ENCODE data around the gene YY1.

DNA sequence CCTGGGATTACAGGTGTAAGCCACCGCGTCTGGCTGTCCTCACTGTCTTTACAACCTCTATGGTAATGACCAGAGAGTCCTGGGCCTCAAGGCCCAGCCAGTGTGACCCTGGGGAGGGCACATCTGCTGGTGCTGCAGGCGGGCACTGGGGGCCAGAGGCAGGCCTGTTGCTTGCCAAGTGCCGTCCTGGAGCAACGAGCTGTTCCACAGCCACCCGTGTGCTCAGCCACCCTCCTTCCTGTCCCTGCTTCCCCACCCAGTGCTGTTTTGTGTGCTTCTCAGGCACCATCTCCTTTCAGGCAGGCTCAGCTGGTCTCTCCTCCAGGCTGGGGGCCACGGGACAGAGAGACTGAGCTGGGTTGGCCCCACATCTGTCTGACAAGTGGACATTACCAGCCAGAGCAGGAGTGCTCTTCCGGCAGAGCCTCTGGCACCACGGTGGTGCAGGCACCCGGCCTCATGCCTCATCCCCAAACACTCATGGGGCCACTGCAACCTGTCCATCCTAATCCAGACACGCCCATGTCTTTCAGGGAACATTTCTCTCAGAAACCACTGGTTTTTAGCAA, 93.2 kb downstream of the YY1 start:
- TF ChIP-seq TEAD4 (CRISPR knock-in tag; IDR thresholded peaks at IDR 0.05) (no peak), ZNF396 (CRISPR knock-in tag; IDR thresholded peaks at IDR 0.05; ENCODE audit: borderline replicate concordance) (no peak), NR1H2 (CRISPR knock-in tag; IDR thresholded peaks at IDR 0.05) (no peak), JUN (CRISPR knock-in tag; IDR thresholded peaks at IDR 0.05) (no peak), ESRRA (CRISPR knock-in tag; IDR thresholded peaks at IDR 0.05; ENCODE audit: borderline replicate concordance) (no peak), CBFB (CRISPR knock-in tag; IDR thresholded peaks at IDR 0.05; ENCODE audit: low read depth) (no peak)
- TF ChIP-seq, protein P1, sequence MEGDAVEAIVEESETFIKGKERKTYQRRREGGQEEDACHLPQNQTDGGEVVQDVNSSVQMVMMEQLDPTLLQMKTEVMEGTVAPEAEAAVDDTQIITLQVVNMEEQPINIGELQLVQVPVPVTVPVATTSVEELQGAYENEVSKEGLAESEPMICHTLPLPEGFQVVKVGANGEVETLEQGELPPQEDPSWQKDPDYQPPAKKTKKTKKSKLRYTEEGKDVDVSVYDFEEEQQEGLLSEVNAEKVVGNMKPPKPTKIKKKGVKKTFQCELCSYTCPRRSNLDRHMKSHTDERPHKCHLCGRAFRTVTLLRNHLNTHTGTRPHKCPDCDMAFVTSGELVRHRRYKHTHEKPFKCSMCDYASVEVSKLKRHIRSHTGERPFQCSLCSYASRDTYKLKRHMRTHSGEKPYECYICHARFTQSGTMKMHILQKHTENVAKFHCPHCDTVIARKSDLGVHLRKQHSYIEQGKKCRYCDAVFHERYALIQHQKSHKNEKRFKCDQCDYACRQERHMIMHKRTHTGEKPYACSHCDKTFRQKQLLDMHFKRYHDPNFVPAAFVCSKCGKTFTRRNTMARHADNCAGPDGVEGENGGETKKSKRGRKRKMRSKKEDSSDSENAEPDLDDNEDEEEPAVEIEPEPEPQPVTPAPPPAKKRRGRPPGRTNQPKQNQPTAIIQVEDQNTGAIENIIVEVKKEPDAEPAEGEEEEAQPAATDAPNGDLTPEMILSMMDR (IDR thresholded peaks at IDR 0.05) = no peak
- TF ChIP-seq, protein P2, sequence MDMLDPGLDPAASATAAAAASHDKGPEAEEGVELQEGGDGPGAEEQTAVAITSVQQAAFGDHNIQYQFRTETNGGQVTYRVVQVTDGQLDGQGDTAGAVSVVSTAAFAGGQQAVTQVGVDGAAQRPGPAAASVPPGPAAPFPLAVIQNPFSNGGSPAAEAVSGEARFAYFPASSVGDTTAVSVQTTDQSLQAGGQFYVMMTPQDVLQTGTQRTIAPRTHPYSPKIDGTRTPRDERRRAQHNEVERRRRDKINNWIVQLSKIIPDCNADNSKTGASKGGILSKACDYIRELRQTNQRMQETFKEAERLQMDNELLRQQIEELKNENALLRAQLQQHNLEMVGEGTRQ (CRISPR knock-in tag; IDR thresholded peaks at IDR 0.05) = no peak
- TF ChIP-seq, protein P3, sequence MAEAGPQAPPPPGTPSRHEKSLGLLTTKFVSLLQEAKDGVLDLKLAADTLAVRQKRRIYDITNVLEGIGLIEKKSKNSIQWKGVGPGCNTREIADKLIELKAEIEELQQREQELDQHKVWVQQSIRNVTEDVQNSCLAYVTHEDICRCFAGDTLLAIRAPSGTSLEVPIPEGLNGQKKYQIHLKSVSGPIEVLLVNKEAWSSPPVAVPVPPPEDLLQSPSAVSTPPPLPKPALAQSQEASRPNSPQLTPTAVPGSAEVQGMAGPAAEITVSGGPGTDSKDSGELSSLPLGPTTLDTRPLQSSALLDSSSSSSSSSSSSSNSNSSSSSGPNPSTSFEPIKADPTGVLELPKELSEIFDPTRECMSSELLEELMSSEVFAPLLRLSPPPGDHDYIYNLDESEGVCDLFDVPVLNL (CRISPR knock-in tag; IDR thresholded peaks at IDR 0.05; ENCODE audit: borderline replicate concordance, low read depth) = no peak
- TF ChIP-seq, protein P4, sequence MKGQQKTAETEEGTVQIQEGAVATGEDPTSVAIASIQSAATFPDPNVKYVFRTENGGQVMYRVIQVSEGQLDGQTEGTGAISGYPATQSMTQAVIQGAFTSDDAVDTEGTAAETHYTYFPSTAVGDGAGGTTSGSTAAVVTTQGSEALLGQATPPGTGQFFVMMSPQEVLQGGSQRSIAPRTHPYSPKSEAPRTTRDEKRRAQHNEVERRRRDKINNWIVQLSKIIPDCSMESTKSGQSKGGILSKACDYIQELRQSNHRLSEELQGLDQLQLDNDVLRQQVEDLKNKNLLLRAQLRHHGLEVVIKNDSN (CRISPR knock-in tag; IDR thresholded peaks at IDR 0.05) = no peak
- TF ChIP-seq, protein P5, sequence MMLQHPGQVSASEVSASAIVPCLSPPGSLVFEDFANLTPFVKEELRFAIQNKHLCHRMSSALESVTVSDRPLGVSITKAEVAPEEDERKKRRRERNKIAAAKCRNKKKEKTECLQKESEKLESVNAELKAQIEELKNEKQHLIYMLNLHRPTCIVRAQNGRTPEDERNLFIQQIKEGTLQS (CRISPR knock-in tag; conservative IDR thresholded peaks at IDR 0.05) = no peak
- TF ChIP-seq, protein P6, sequence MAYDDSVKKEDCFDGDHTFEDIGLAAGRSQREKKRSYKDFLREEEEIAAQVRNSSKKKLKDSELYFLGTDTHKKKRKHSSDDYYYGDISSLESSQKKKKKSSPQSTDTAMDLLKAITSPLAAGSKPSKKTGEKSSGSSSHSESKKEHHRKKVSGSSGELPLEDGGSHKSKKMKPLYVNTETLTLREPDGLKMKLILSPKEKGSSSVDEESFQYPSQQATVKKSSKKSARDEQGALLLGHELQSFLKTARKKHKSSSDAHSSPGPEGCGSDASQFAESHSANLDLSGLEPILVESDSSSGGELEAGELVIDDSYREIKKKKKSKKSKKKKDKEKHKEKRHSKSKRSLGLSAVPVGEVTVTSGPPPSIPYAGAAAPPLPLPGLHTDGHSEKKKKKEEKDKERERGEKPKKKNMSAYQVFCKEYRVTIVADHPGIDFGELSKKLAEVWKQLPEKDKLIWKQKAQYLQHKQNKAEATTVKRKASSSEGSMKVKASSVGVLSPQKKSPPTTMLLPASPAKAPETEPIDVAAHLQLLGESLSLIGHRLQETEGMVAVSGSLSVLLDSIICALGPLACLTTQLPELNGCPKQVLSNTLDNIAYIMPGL (CRISPR knock-in tag; IDR thresholded peaks at IDR 0.05) = no peak
- TF ChIP-seq, protein P7, sequence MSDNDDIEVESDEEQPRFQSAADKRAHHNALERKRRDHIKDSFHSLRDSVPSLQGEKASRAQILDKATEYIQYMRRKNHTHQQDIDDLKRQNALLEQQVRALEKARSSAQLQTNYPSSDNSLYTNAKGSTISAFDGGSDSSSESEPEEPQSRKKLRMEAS (CRISPR knock-in tag; IDR thresholded peaks at IDR 0.05) = no peak
- TF ChIP-seq, protein P8, sequence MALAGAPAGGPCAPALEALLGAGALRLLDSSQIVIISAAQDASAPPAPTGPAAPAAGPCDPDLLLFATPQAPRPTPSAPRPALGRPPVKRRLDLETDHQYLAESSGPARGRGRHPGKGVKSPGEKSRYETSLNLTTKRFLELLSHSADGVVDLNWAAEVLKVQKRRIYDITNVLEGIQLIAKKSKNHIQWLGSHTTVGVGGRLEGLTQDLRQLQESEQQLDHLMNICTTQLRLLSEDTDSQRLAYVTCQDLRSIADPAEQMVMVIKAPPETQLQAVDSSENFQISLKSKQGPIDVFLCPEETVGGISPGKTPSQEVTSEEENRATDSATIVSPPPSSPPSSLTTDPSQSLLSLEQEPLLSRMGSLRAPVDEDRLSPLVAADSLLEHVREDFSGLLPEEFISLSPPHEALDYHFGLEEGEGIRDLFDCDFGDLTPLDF (CRISPR knock-in tag; IDR thresholded peaks at IDR 0.05) = no peak
